Gastrocnemius medialis (tissue), 4 donors: ENCODE data around the gene FASTK. TPM values are rescaled to one million over a fixed set of nuclear protein-coding genes. Genes with fewer than 3 reads are reported as not detected.
A peak's percentile ranks its signal among the peaks of the same experiment; 100 is the strongest.

Experiments used
- ATAC-seq, 2 donors: fragments of 150-250 bp; one replicate each; pipeline ENCODE4 v1.9.1; 2016
- DNase-seq, 2 donors: peaks; one replicate each; pipeline ENCODE4 v3.0.0-alpha.2; 2019
- H3K27ac ChIP-seq, 4 donors: fragments of 200-600 bp; sonication (generic); 1 replicate in 1 of 4; 2 replicates in 3 of 4; pipeline ENCODE4 v1.5.1; 2016 to 2018; ENCODE audit warnings: mild to moderate bottlenecking in 2 of 4, moderate library complexity in 1 of 4
- H3K27me3 ChIP-seq, 3 donors: fragments of 200-600 bp; sonication (generic) in 2 of 3; 1 replicate in 1 of 3; 2 replicates in 2 of 3; pipeline versions ENCODE4 v1.5.1 to v1.6.0; 2016 to 2019; ENCODE audit warnings: mild to moderate bottlenecking in 1 of 3, moderate library complexity in 1 of 3
- H3K36me3 ChIP-seq, 2 donors: fragments of 200-600 bp; sonication (generic) in 1 of 2; one replicate each; pipeline ENCODE4 v1.5.1; 2017 to 2018
- H3K4me1 ChIP-seq, 2 donors: fragments of 200-600 bp; sonication (generic) in 1 of 2; one replicate each; pipeline ENCODE4 v1.5.1; 2016 to 2017; ENCODE audit warnings: mild to moderate bottlenecking in 2 of 2
- H3K4me3 ChIP-seq, 4 donors: fragments of 200-600 bp; sonication (generic) in 3 of 4; 1 replicate in 1 of 4; 2 replicates in 3 of 4; pipeline ENCODE4 v1.5.1; 2016 to 2019; ENCODE audit warnings: mild to moderate bottlenecking in 2 of 4
- H3K9me3 ChIP-seq, 3 donors: fragments of 200-600 bp; sonication (generic) in 2 of 3; 1 replicate in 1 of 3; 2 replicates in 2 of 3; pipeline ENCODE4 v1.5.1; 2016 to 2019
- POLR2A ChIP-seq, 2 donors: fragments of 450-650 bp; IDR thresholded peaks; one replicate each; pipeline ENCODE4 v1.6.1; 2017; ENCODE audit warnings: antibody characterized with exemption in 2 of 2, mild to moderate bottlenecking in 2 of 2, moderate library complexity in 2 of 2
- in situ Hi-C, 4 donors: fragments of 200-750 bp; cut with MboI; loops; one replicate each; pipeline versions ENCODE4 v1.15.0 to v1.8.0; 2017; ENCODE audit warnings: low sequenced_read_pairs in 4 of 4
- intact Hi-C: fragments of 100-400 bp; cut with DNase I; formaldehyde crosslinking; loops from one replicate; pipeline ENCODE4 v1.15.1; 2023; ENCODE audit warnings: low total_unique reads
- total RNA-seq, 4 donors: library from RNA; depleted of rRNA; stranded (reverse); fragments of >200 nt; gene quantifications; one replicate each; pipeline versions ENCODE4 v1.1.0 to v1.2.3, GENCODE V29; 2016
- TF ChIP-seq, protein P1 (sequence below), 5 experiments: fragments of 450-650 bp in 3 of 5; fragments of 200-600 bp in 2 of 5; sonication (generic) in 2 of 5; IDR thresholded peaks in 4 of 5; conservative IDR thresholded peaks in 1 of 5; 1 replicate in 4 of 5; 2 replicates in 1 of 5; pipeline ENCODE4 v1.5.1; 2016 to 2019; ENCODE audit warnings: antibody characterized with exemption in 5 of 5, mild to moderate bottlenecking in 3 of 5, moderate library complexity in 3 of 5

FASTK gene
- total RNA-seq, 4 donors from 2014 or later = 108 to 181 (median 141) TPM

DNA sequence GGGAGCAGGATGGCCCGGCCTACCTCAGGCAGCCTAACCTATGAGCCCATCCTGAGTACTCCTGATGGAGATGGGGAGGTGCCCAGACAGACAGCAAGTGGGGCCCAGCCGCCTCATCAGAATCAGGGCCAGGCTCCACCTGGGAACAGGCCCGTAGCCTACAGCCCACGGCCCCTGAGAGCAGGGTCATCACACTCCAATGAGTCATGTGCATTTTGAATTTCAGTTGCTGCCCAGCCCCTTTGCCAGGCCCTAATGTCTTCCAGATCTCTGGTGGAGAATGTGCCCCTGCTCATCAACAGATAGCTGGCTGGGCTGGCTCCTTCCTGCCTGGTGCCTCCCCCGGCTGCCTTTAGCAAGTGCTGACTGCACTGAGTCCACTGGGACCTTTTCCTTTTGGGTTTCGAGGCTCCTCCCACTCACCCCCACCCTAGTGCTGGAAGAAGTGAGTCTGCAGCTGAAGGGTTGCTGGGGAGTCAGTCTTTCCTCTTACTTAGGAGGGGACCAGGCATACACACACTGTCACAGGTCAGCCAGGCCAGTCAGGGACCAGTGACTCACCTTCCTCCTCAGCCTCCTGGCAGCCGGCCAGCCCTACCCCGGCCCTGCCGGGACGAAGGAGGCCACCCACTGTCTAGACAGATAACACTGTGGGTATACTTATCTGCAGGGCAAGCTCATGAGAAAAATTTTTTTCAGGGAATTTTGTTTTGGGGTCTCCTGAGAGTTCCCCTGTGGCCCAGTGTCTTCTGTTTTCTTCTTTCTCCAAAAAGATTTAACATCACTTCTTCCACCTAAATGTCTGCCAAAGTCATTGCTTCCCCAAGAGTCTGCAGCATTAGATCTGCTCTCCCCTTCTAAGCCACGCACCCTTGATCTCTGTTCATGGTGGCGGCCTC is 41.4 kb downstream of the FASTK start:
- no peaks in the 10 kb centered on the region for H3K27me3 ChIP-seq
- H3K27ac ChIP-seq = peak overlapping the region in 1 of 4 donors; percentile 18
- in situ Hi-C loops (loop anchor here in 1 of 4 donors (10.0 kb wide), 1 partner anchor 66 kb away; no protein-coding TSS in a partner anchor), intact Hi-C loops (no loop called here)
- no peak overlapping the region for H3K4me3 ChIP-seq
- H3K4me1 ChIP-seq = peaks cover 13% of the 10 kb centered on the region in 2 donors
- peak; percentile 69 to 73 for ATAC-seq
- peak; percentile 40 to 50 for DNase-seq
- no peaks in the 10 kb centered on the region for H3K9me3 ChIP-seq
- peaks cover 0 to 40% of the 10 kb centered on the region in 2 donors for H3K36me3 ChIP-seq
- TF ChIP-seq, protein P1, sequence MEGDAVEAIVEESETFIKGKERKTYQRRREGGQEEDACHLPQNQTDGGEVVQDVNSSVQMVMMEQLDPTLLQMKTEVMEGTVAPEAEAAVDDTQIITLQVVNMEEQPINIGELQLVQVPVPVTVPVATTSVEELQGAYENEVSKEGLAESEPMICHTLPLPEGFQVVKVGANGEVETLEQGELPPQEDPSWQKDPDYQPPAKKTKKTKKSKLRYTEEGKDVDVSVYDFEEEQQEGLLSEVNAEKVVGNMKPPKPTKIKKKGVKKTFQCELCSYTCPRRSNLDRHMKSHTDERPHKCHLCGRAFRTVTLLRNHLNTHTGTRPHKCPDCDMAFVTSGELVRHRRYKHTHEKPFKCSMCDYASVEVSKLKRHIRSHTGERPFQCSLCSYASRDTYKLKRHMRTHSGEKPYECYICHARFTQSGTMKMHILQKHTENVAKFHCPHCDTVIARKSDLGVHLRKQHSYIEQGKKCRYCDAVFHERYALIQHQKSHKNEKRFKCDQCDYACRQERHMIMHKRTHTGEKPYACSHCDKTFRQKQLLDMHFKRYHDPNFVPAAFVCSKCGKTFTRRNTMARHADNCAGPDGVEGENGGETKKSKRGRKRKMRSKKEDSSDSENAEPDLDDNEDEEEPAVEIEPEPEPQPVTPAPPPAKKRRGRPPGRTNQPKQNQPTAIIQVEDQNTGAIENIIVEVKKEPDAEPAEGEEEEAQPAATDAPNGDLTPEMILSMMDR (IDR thresholded peaks at IDR 0.05 in 4 of 5, conservative IDR thresholded peaks at IDR 0.05 in 1 of 5) = no peak
- no peak for TF ChIP-seq POLR2A (IDR thresholded peaks at IDR 0.05)

DNA sequence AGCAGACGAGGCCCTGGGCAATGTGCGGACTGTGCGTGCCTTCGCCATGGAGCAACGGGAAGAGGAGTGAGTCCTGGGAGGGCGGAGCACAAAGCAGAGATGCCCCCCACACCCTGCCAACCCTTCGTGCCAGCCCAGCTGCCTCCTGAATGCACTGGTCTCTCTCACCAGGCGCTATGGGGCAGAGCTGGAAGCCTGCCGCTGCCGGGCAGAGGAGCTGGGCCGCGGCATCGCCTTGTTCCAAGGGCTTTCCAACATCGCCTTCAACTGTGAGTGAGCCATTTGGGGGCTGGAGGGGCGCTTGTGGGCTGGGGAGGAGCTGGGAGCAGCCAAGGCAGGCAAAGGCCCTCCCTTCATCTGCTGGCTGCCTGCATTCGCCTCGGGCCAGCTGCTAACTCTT is 44.7 kb downstream of the FASTK start:
- DNase-seq = no peak
- ATAC-seq = no peak
- no peak overlapping the region for H3K27ac ChIP-seq
- H3K9me3 ChIP-seq = no peaks in the 10 kb centered on the region
- H3K4me1 ChIP-seq = peaks cover 13% of the 10 kb centered on the region in 2 donors
- H3K36me3 ChIP-seq = peaks cover 0 to 22% of the 10 kb centered on the region in 2 donors
- in situ Hi-C loops (loop anchor here in 1 of 4 donors (10.0 kb wide), 1 partner anchor 69 kb away; no protein-coding TSS in a partner anchor), intact Hi-C loops (no loop called here)
- H3K4me3 ChIP-seq = no peak overlapping the region
- H3K27me3 ChIP-seq = no peaks in the 10 kb centered on the region
- no peak for TF ChIP-seq POLR2A (IDR thresholded peaks at IDR 0.05)
- TF ChIP-seq, protein P1 (IDR thresholded peaks at IDR 0.05 in 4 of 5, conservative IDR thresholded peaks at IDR 0.05 in 1 of 5) = no peak

DNA sequence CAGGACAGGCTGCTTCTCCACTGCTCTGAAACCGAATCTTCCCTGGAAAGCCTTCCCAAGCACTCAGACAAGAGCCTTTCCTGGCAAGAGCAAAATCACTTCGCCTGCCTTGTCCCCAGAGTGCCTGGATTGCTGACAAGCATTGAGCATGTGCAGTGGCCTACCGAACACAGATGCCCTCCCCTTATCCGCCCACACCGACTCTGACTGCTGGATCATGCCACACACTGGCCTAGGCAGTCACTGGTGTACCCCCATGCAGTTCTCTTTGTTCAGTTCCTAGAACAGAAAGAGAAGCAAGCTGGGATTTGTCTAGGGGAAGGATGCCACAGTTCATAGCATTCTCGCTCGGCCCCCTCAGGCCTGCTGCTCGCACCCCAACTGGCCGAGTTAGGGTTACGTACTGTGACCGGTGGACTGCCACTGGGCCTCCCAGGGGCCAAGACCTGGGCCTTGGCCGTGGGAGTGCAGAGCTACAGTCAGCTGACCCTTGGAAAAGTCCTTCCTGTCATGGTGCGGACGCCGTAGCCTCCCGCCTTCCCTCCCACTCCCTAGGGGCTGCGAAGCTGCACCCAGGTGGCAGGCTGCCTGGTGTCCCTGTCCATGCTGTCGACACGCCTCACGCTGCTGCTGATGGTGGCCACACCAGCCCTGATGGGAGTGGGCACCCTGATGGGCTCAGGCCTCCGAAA is 45.4 kb downstream of the FASTK start:
- peak in 1 of 2 donors; percentile 40 for DNase-seq
- ATAC-seq = peak; percentile 27 to 64
- H3K27ac ChIP-seq = peak overlapping the region in 3 of 4 donors; percentile 36 to 61 (median 44)
- no peak overlapping the region for H3K4me3 ChIP-seq
- H3K27me3 ChIP-seq = no peaks in the 10 kb centered on the region
- H3K9me3 ChIP-seq = no peaks in the 10 kb centered on the region
- H3K36me3 ChIP-seq = peaks cover 0 to 22% of the 10 kb centered on the region in 2 donors
- in situ Hi-C loops (loop anchor here in 1 of 4 donors (10.0 kb wide), 1 partner anchor 70 kb away; no protein-coding TSS in a partner anchor), intact Hi-C loops (no loop called here)
- no peak for TF ChIP-seq POLR2A (IDR thresholded peaks at IDR 0.05)
- TF ChIP-seq, protein P1 (IDR thresholded peaks at IDR 0.05 in 4 of 5, conservative IDR thresholded peaks at IDR 0.05 in 1 of 5) = no peak
- H3K4me1 ChIP-seq = peaks cover 13% of the 10 kb centered on the region in 2 donors

DNA sequence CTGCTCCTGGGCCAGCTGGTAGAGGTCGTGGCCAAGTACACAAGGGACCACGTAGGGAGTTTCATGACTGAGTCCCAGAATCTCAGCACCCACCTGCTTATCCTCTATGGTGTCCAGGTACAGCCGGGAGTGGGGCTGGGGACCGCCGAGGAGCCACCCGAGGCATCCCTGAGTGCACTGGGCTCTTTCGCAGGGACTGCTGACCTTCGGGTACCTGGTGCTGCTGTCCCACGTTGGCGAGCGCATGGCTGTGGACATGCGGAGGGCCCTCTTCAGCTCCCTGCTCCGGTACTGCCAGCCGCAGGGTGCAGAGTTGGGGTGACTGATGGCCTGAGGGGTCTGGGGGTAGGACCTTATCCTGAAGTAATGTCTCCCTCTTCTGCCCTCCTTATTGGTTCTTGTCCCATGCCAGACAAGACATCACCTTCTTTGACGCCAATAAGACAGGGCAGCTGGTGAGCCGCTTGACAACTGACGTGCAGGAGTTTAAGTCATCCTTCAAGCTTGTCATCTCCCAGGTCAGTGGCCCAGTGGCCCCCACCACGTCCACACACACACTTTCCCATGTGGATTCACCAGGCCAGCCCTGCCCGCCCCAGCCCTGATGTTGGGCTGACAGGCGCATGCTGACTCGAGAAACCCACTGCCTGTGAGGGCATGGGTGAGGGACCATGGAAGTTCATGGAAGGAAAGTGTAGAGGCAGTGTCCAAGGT is 46.1 kb downstream of the FASTK start:
- no peaks in the 10 kb centered on the region for H3K9me3 ChIP-seq
- H3K27me3 ChIP-seq = no peaks in the 10 kb centered on the region
- DNase-seq = no peak
- ATAC-seq = peak in 1 of 2 donors; percentile 10
- in situ Hi-C loops = loop anchor here in 1 of 4 donors (10.0 kb wide), 1 partner anchor 70 kb away; no protein-coding TSS in a partner anchor
- peaks cover 15 to 20% of the 10 kb centered on the region in 2 donors for H3K4me1 ChIP-seq
- intact Hi-C loops = no loop called here
- no peak overlapping the region for H3K4me3 ChIP-seq
- H3K27ac ChIP-seq = peak overlapping the region in 3 of 4 donors; percentile 36 to 61 (median 44)
- peaks cover 0 to 22% of the 10 kb centered on the region in 2 donors for H3K36me3 ChIP-seq
- TF ChIP-seq POLR2A (IDR thresholded peaks at IDR 0.05) = no peak
- TF ChIP-seq, protein P1 (IDR thresholded peaks at IDR 0.05 in 4 of 5, conservative IDR thresholded peaks at IDR 0.05 in 1 of 5) = no peak
